ENCODE measurements around the gene LIPH.
A peak's percentile ranks its signal among the peaks of the same experiment; 100 is the strongest.

LIPH gene

GRCh38 chr3:185540695-185541094 lies 11.7 kb downstream of the LIPH start:
- DNase-seq (ENCODE audit: low read depth): no peak

GRCh38 chr3:185539934-185540333 lies 12.5 kb downstream of the LIPH start:
- no peak for DNase-seq (ENCODE audit: low read depth)

- peak; percentile 78 for DNase-seq (ENCODE audit: low read depth)
These were observed 14.9 kb downstream of the LIPH start for GRCh38 chr3:185537369-185537970.

GRCh38 chr3:185534511-185534910 lies 17.9 kb downstream of the LIPH start:
- DNase-seq (ENCODE audit: low read depth): peak; percentile 14

GRCh38 chr3:185532901-185533300 lies 19.5 kb downstream of the LIPH start:
- DNase-seq (ENCODE audit: low read depth): no peak

- no peak for DNase-seq (ENCODE audit: low read depth)
These were observed 21.5 kb downstream of the LIPH start for GRCh38 chr3:185530856-185531255.

GRCh38 chr3:185528532-185528931 lies 23.9 kb downstream of the LIPH start:
- DNase-seq (ENCODE audit: low read depth): no peak

GRCh38 chr3:185527364-185527763 lies 25.0 kb downstream of the LIPH start:
- DNase-seq (ENCODE audit: low read depth): no peak

GRCh38 chr3:185526349-185526951 lies 25.9 kb downstream of the LIPH start:
- DNase-seq (ENCODE audit: low read depth): no peak

- DNase-seq (ENCODE audit: low read depth): no peak
These were observed 30.8 kb downstream of the LIPH start for GRCh38 chr3:185521349-185522138.

GRCh38 chr3:185519021-185519420 lies 33.4 kb downstream of the LIPH start:
- no peak for DNase-seq (ENCODE audit: low read depth)

- DNase-seq (ENCODE audit: low read depth): no peak
These were observed 34.8 kb downstream of the LIPH start for GRCh38 chr3:185517387-185518130.

- no peak for DNase-seq (ENCODE audit: low read depth)
These were observed 40.7 kb downstream of the LIPH start for GRCh38 chr3:185511711-185512110.

GRCh38 chr3:185508335-185508991 lies 43.9 kb downstream of the LIPH start:
- DNase-seq (ENCODE audit: low read depth): no peak

- no peak for DNase-seq (ENCODE audit: low read depth)
These were observed 44.5 kb downstream of the LIPH start for GRCh38 chr3:185507883-185508282.

GRCh38 chr3:185504636-185505035 lies 47.8 kb downstream of the LIPH start:
- no peak for DNase-seq (ENCODE audit: low read depth)

- DNase-seq (ENCODE audit: low read depth): no peak
These were observed 48.9 kb downstream of the LIPH start for GRCh38 chr3:185503521-185503920.

GRCh38 chr3:185502987-185503386 lies 49.4 kb downstream of the LIPH start:
- DNase-seq (ENCODE audit: low read depth): no peak

- DNase-seq (ENCODE audit: low read depth): peak; percentile 89
These were observed 53.6 kb downstream of the LIPH start, which contains the start of gene TMEM41A for GRCh38 chr3:185498503-185499396. TSS of gene TMEM41A (minus strand) at chr3:185499035. CDS start at chr3:185498961, 74 bp downstream.

- no peak for DNase-seq (ENCODE audit: low read depth)
These were observed 62.1 kb downstream of the LIPH start for GRCh38 chr3:185490241-185490640.

- no peak for DNase-seq (ENCODE audit: low read depth)
These were observed 62.9 kb downstream of the LIPH start for GRCh38 chr3:185489462-185489861.

Measured in EH (cell line).